Panc1 (cell line): Measurements from ENCODE around the gene CRELD2.

Experiments used
- POLR2AphosphoS5 ChIP-seq: IDR thresholded peaks from 2 replicates; pipeline ENCODE4 v1.6.1; 2012; ENCODE audit warnings: mild to moderate bottlenecking, low read depth, low read length, moderate library complexity
- REST ChIP-seq, 2 experiments: IDR thresholded peaks; 2 replicates each; pipeline ENCODE4 v1.6.1; 2011 to 2012; ENCODE audit warnings: low read depth in 2 of 2, control low read depth in 1 of 2, low read length in 1 of 2, mild to moderate bottlenecking in 1 of 2, moderate library complexity in 1 of 2; ENCODE audit not compliant: insufficient read depth in 1 of 2
- SIN3A ChIP-seq: IDR thresholded peaks from 2 replicates; pipeline ENCODE4 v1.6.1; 2012; ENCODE audit warnings: low read depth, mild to moderate bottlenecking, low read length, moderate library complexity, borderline replicate concordance; ENCODE audit not compliant: insufficient read depth
- TF ChIP-seq, protein P1 (sequence below): fragments of 450-650 bp; IDR thresholded peaks from 2 replicates; pipeline ENCODE4 v1.5.1; 2017; ENCODE audit warnings: mild to moderate bottlenecking

GRCh38 chr22:49954354-49954753 lies 35.9 kb downstream of the CRELD2 start:
- TF ChIP-seq, protein P1, sequence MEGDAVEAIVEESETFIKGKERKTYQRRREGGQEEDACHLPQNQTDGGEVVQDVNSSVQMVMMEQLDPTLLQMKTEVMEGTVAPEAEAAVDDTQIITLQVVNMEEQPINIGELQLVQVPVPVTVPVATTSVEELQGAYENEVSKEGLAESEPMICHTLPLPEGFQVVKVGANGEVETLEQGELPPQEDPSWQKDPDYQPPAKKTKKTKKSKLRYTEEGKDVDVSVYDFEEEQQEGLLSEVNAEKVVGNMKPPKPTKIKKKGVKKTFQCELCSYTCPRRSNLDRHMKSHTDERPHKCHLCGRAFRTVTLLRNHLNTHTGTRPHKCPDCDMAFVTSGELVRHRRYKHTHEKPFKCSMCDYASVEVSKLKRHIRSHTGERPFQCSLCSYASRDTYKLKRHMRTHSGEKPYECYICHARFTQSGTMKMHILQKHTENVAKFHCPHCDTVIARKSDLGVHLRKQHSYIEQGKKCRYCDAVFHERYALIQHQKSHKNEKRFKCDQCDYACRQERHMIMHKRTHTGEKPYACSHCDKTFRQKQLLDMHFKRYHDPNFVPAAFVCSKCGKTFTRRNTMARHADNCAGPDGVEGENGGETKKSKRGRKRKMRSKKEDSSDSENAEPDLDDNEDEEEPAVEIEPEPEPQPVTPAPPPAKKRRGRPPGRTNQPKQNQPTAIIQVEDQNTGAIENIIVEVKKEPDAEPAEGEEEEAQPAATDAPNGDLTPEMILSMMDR = no peak
- no peak for TF ChIP-seq POLR2AphosphoS5
- no peak for TF ChIP-seq REST (IDR thresholded peaks at IDR 0.05; ENCODE audit: insufficient read depth in 1 of 2, low read depth in 2 of 2, low read length in 1 of 2)
- no peak for TF ChIP-seq SIN3A
